Neural crest cell (in vitro differentiated cells): Measurements from ENCODE around the gene GPR32. TPM values are rescaled to one million over a fixed set of nuclear protein-coding genes. Genes with fewer than 3 reads are reported as not detected.
"Not testable (repeated sequence)": the region's sequence is repeated elsewhere in the genome, so short reads cannot be mapped to it uniquely, and the experiment has no call there.

Experiments used
- DNase-seq: peaks from one replicate; pipeline ENCODE4 v3.0.0; 2021; ENCODE audit warnings: low read depth, mixed read lengths, low spot score
- H3K27ac Mint-ChIP-seq: one replicate; pipeline ENCODE4 v1.8.0; 2021; ENCODE audit warnings: mild to moderate bottlenecking, mixed read lengths; ENCODE audit not compliant: unreplicated experiment
- H3K27me3 Mint-ChIP-seq: 2 replicates; pipeline ENCODE4 v1.8.0; 2021; ENCODE audit warnings: low read depth, mild to moderate bottlenecking, mixed read lengths
- H3K36me3 Mint-ChIP-seq: 2 replicates; pipeline ENCODE4 v1.8.0; 2021; ENCODE audit warnings: low read depth, mild to moderate bottlenecking, mixed read lengths
- H3K4me1 Mint-ChIP-seq: 2 replicates; pipeline ENCODE4 v1.8.0; 2021; ENCODE audit warnings: mixed read lengths
- H3K4me3 Mint-ChIP-seq: one replicate; pipeline ENCODE4 v1.8.0; 2021; ENCODE audit warnings: mild to moderate bottlenecking, mixed read lengths
- H3K9me3 Mint-ChIP-seq: 2 replicates; pipeline ENCODE4 v1.8.0; 2021; ENCODE audit warnings: mixed read lengths
- CTCF ChIP-seq: fragments of 200-600 bp; sonication (generic); conservative IDR thresholded peaks from 2 replicates; pipeline ENCODE4 v1.5.0; 2021; ENCODE audit warnings: antibody characterized with exemption, mild to moderate bottlenecking
- total RNA-seq: library from RNA; stranded (reverse); gene quantifications from 2 replicates; pipeline ENCODE4 v1.2.1, GENCODE V29; 2021

The GPR32 gene
- total RNA-seq, 1 donor from 2014 or later, result not detected

- Mint-ChIP-seq H3K4me3 (peak overlapping the region; percentile 49), H3K27me3 (peaks cover 6% of the 10 kb centered on the region), H3K4me1 (peaks cover 36% of the 10 kb centered on the region), H3K36me3 (peaks cover 28% of the 10 kb centered on the region), H3K27ac (no peak overlapping the region), H3K9me3 (no peaks in the 10 kb centered on the region)
- DNase-seq, result no peak
- no peak for TF ChIP-seq CTCF
These were observed 29.2 kb downstream of the GPR32 start for GRCh38 chr19:50799547-50799851.

- no peak for TF ChIP-seq CTCF
- Mint-ChIP-seq H3K27me3 (peaks cover 10% of the 10 kb centered on the region), H3K4me1 (peaks cover 45% of the 10 kb centered on the region), H3K4me3 (peak overlapping the region; percentile 84), H3K27ac (no peak overlapping the region), H3K9me3 (no peaks in the 10 kb centered on the region), H3K36me3 (peaks cover 32% of the 10 kb centered on the region)
- no peak for DNase-seq
These were observed 30.8 kb downstream of the GPR32 start for GRCh38 chr19:50801107-50801506.

- Mint-ChIP-seq H3K9me3 (no peaks in the 10 kb centered on the region), H3K27me3 (peaks cover 30% of the 10 kb centered on the region), H3K27ac (peak overlapping the region; percentile 100), H3K4me1 (peaks cover 50% of the 10 kb centered on the region), H3K4me3 (peak overlapping the region; percentile 98), H3K36me3 (peaks cover 32% of the 10 kb centered on the region)
- TF ChIP-seq CTCF, result no peak
- no peak for DNase-seq
These were observed 33.6 kb downstream of the GPR32 start for GRCh38 chr19:50803633-50804419.

GRCh38 chr19:50804420-50805272 lies 34.4 kb downstream of the GPR32 start:
- Mint-ChIP-seq H3K27me3 (peaks cover 34% of the 10 kb centered on the region), H3K36me3 (peaks cover 32% of the 10 kb centered on the region), H3K27ac (peak overlapping the region; percentile 100), H3K4me1 (peaks cover 50% of the 10 kb centered on the region), H3K4me3 (peak overlapping the region; percentile 98), H3K9me3 (no peaks in the 10 kb centered on the region)
- peak; percentile 97 for DNase-seq
- no peak for TF ChIP-seq CTCF

GRCh38 chr19:50808856-50809255 lies 38.6 kb downstream of the GPR32 start:
- peaks cover 60% of the 10 kb centered on the region for H3K27me3 Mint-ChIP-seq
- peaks cover 8% of the 10 kb centered on the region for H3K36me3 Mint-ChIP-seq
- DNase-seq, result no peak
- no peak for TF ChIP-seq CTCF
- H3K4me3 Mint-ChIP-seq, result no peak overlapping the region
- peaks cover 4% of the 10 kb centered on the region for H3K9me3 Mint-ChIP-seq
- H3K4me1 Mint-ChIP-seq, result peaks cover 23% of the 10 kb centered on the region
- H3K27ac Mint-ChIP-seq, result no peak overlapping the region

- not testable (repeated sequence) for DNase-seq, H3K27ac Mint-ChIP-seq, H3K36me3 Mint-ChIP-seq, H3K4me1 Mint-ChIP-seq, H3K4me3 Mint-ChIP-seq
- H3K9me3 Mint-ChIP-seq, result peaks cover 15% of the 10 kb centered on the region
- peaks cover 77% of the 10 kb centered on the region for H3K27me3 Mint-ChIP-seq
These were observed 41.5 kb downstream of the GPR32 start for GRCh38 chr19:50811622-50812238.
